Measurements from ENCODE around the gene RGPD6.
"Not testable (repeated sequence)": the region's sequence is repeated elsewhere in the genome, so short reads cannot be mapped to it uniquely, and the experiment has no call there.

RGPD6 gene

DNA sequence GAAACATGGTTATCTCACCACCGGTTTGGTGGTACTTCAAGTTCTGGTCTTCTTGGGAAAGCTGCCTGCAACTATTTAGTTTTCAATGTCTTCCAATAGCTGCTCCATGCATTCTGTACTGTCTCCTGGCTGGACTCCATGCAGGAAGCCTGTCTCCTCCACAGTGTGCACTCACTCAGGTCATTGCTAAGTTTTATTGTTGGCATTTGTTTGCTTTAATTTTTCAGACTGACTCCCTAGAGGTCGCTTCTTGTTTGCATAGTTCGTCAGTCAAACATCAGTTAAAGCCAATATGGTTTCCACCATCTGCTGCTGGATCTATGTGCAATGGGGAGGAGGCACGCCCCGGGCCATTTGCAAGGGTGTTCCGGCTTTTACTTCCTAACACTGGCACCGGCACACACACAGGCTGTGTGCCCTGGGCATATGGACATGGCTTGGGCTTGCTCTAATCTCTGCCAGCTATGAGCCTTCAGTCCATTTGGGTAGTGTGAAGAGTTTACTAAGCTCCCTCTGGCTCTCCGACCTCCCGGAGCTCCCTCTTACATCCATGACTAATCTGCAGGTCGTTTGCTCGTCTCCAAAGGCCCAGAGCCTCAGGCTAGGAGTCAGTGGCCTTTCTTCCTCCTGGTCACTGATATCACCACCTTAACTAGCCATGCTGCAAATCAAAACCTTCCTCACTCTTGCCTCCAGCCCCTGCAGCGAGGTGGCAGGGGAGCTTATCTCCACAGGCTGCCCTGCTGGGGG is 2.4 kb upstream of the RGPD6 start:
- not testable (repeated sequence) for H3K27ac ChIP-seq; H3K36me3 ChIP-seq (ENCODE audit: insufficient read depth, low read length); H3K9me3 ChIP-seq (ENCODE audit: low read depth, low read length); H3K4me3 ChIP-seq; DNase-seq (ENCODE audit: low read depth, low spot score); H3K9ac ChIP-seq (ENCODE audit: insufficient read length)

DNA sequence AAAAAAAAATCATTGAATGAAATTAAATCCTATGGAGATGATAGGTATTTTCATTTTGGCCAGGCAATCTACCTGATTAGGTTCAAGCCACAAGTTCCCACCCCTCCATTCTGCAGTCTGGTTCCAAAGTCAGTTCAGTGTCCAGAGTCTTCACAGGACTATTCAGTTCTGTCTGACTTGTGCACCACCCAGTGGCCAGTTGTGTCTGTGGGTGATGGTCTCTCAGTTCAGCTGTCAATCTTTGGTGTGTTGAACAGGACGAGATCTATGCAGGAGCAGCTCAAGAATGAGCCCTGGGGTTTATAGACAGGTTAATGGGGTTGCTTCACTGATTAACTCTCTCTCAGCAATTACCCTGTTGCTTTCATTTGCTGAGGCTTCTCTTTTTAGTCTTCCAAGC is 1.4 kb upstream of the RGPD6 start:
- DNase-seq (ENCODE audit: low read depth, low spot score); H3K36me3 ChIP-seq (ENCODE audit: insufficient read depth, low read length); H3K9me3 ChIP-seq (ENCODE audit: low read depth, low read length); H3K9ac ChIP-seq (ENCODE audit: insufficient read length); H3K27ac ChIP-seq; H3K4me3 ChIP-seq: not testable (repeated sequence)

- not testable (repeated sequence) for DNase-seq (ENCODE audit: low read depth, low spot score); H3K9me3 ChIP-seq (ENCODE audit: low read depth, low read length); H3K27ac ChIP-seq; H3K36me3 ChIP-seq (ENCODE audit: insufficient read depth, low read length); H3K4me3 ChIP-seq; H3K9ac ChIP-seq (ENCODE audit: insufficient read length)
Measured at GRCh38 chr2:110499755-110500377, 77.2 kb downstream of the RGPD6 start.

DNA sequence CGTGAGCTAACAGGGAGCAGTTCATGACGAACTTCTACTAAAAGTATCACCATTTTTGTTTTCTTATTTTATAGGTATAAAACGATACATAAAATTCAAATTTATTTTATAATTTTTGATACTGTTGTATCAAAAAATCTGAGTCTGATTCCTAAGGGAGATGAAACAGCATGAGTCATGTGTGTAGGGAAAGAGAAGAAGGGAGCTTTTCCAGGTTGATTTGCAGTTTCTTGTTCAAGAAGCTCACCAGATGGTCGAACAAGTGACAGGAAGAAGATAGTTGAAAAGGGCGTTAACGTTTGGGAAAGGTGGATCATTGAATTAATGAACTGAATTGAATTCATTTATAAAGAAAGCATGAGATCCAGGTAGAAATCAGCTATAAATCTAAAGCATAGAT is 81.0 kb downstream of the RGPD6 start:
- DNase-seq (ENCODE audit: low read depth, low spot score); H3K27ac ChIP-seq; H3K4me3 ChIP-seq; H3K9ac ChIP-seq (ENCODE audit: insufficient read length); H3K36me3 ChIP-seq (ENCODE audit: insufficient read depth, low read length); H3K9me3 ChIP-seq (ENCODE audit: low read depth, low read length): not testable (repeated sequence)

DNA sequence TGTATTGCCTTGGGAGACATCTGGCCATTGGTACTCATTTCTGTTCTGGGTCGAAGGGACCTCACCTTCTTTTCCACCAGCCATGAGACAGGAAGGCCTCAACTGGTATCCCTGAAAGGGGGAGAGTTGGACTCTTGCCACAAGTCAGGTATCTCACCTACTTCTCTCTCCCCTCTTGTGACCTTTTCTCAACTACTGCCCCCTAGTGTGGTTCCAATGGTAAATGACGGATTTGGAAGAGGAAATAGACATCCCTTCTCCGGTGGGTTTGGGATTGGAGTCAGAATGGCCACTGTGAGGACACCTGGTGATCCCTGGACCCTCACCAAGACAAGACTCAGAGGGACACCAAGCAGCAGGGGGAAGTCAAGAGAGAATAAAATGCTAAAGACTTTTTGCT is 82.5 kb downstream of the RGPD6 start:
- not testable (repeated sequence) for H3K9ac ChIP-seq (ENCODE audit: insufficient read length); H3K36me3 ChIP-seq (ENCODE audit: insufficient read depth, low read length); H3K4me3 ChIP-seq; H3K9me3 ChIP-seq (ENCODE audit: low read depth, low read length); H3K27ac ChIP-seq; DNase-seq (ENCODE audit: low read depth, low spot score)

DNA sequence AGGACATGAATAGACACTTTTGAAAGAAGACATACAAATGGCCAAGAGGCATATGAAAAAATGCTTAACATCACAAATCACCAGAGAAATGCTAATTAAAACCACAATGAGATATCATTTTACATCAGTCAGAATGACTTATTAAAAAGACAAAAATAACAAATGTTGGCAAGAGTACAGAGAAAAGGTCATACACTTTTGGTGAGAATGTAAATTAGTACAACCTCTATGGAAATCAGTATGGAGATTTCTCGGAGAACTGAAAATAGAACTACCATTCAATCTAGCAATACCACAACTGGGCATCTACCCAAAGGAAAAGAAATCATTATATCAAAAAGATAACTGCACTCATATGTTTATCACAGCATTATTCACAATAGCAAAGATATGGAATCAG is 88.0 kb downstream of the RGPD6 start:
- not testable (repeated sequence) for H3K4me3 ChIP-seq; H3K36me3 ChIP-seq (ENCODE audit: insufficient read depth, low read length); H3K9me3 ChIP-seq (ENCODE audit: low read depth, low read length); DNase-seq (ENCODE audit: low read depth, low spot score); H3K27ac ChIP-seq; H3K9ac ChIP-seq (ENCODE audit: insufficient read length)

- H3K27ac ChIP-seq; H3K4me3 ChIP-seq; H3K9me3 ChIP-seq (ENCODE audit: low read depth, low read length); H3K9ac ChIP-seq (ENCODE audit: insufficient read length); H3K36me3 ChIP-seq (ENCODE audit: insufficient read depth, low read length); DNase-seq (ENCODE audit: low read depth, low spot score): not testable (repeated sequence)
Measured at GRCh38 chr2:110482697-110483096, 94.3 kb downstream of the RGPD6 start.

- H3K9ac ChIP-seq (ENCODE audit: insufficient read length); DNase-seq (ENCODE audit: low read depth, low spot score); H3K27ac ChIP-seq; H3K9me3 ChIP-seq (ENCODE audit: low read depth, low read length); H3K4me3 ChIP-seq; H3K36me3 ChIP-seq (ENCODE audit: insufficient read depth, low read length): not testable (repeated sequence)
Measured at GRCh38 chr2:110481200-110481599, 95.8 kb downstream of the RGPD6 start.

GRCh38 chr2:110480084-110480483 is 96.9 kb downstream of the RGPD6 start:
- H3K27ac ChIP-seq; H3K9ac ChIP-seq (ENCODE audit: insufficient read length); H3K4me3 ChIP-seq; H3K36me3 ChIP-seq (ENCODE audit: insufficient read depth, low read length); H3K9me3 ChIP-seq (ENCODE audit: low read depth, low read length); DNase-seq (ENCODE audit: low read depth, low spot score): not testable (repeated sequence)

DNA sequence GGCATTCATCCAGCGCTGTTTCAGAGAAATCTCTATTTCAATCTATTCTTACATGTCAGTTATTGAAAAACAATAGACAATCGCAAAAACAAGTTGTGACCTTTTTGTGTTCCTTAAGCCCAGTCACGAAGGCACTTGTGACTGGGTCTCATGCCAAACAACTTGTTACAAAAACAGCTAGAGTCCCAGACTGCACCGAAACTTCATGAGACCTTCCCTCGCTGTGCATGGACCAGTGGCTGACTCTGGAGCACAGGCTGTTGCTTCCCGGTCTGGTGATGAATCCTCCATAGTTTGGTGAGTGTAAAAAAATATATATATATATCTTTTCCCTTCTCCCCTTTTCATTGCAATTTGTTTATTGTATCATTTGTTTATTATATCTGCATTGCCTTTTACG is 99.7 kb downstream of the RGPD6 start:
- H3K9me3 ChIP-seq (ENCODE audit: low read depth, low read length); H3K4me3 ChIP-seq; H3K36me3 ChIP-seq (ENCODE audit: insufficient read depth, low read length); H3K27ac ChIP-seq; H3K9ac ChIP-seq (ENCODE audit: insufficient read length); DNase-seq (ENCODE audit: low read depth, low spot score): not testable (repeated sequence)

GRCh38 chr2:110476952-110477351 is 100.1 kb downstream of the RGPD6 start:
- H3K27ac ChIP-seq; H3K36me3 ChIP-seq (ENCODE audit: insufficient read depth, low read length); H3K9me3 ChIP-seq (ENCODE audit: low read depth, low read length); DNase-seq (ENCODE audit: low read depth, low spot score); H3K4me3 ChIP-seq; H3K9ac ChIP-seq (ENCODE audit: insufficient read length): not testable (repeated sequence)

GRCh38 chr2:110475627-110476359 is 101.2 kb downstream of the RGPD6 start:
- not testable (repeated sequence) for H3K4me3 ChIP-seq; DNase-seq (ENCODE audit: low read depth, low spot score); H3K9ac ChIP-seq (ENCODE audit: insufficient read length); H3K9me3 ChIP-seq (ENCODE audit: low read depth, low read length); H3K27ac ChIP-seq; H3K36me3 ChIP-seq (ENCODE audit: insufficient read depth, low read length)

GRCh38 chr2:110474898-110475297 is 102.1 kb downstream of the RGPD6 start:
- H3K36me3 ChIP-seq (ENCODE audit: insufficient read depth, low read length); H3K9ac ChIP-seq (ENCODE audit: insufficient read length); DNase-seq (ENCODE audit: low read depth, low spot score); H3K4me3 ChIP-seq; H3K9me3 ChIP-seq (ENCODE audit: low read depth, low read length); H3K27ac ChIP-seq: not testable (repeated sequence)

DNA sequence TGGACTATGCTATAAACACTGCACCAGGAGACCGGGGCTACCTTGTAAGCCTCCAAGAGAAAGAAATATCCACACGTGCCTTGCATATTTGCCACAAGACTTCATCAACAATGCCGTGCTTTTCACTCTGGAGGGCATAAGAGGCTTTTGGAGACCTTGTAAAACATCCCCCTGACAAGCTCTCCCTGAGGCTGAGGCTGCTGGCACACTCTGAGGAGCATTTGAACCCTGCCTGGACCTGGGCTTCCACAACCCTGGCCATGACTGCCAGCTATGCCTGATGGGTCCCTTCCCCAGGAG is 104.0 kb downstream of the RGPD6 start:
- not testable (repeated sequence) for H3K9ac ChIP-seq (ENCODE audit: insufficient read length); H3K4me3 ChIP-seq; DNase-seq (ENCODE audit: low read depth, low spot score); H3K27ac ChIP-seq; H3K9me3 ChIP-seq (ENCODE audit: low read depth, low read length); H3K36me3 ChIP-seq (ENCODE audit: insufficient read depth, low read length)
